Gastrocnemius medialis (tissue), 4 donors: ENCODE measurements around the gene MYRF. TPM values are rescaled to one million over a fixed set of nuclear protein-coding genes. Genes with fewer than 3 reads are reported as not detected.

ENCODE experiments used
- ATAC-seq, 2 donors: fragments of 150-250 bp; one replicate each; pipeline ENCODE4 v1.9.1; 2016
- DNase-seq, 2 donors: peaks; one replicate each; pipeline ENCODE4 v3.0.0-alpha.2; 2019
- H3K27ac ChIP-seq, 4 donors: fragments of 200-600 bp; sonication (generic); 1 replicate in 1 of 4; 2 replicates in 3 of 4; pipeline ENCODE4 v1.5.1; 2016 to 2018; ENCODE audit warnings: mild to moderate bottlenecking in 2 of 4, moderate library complexity in 1 of 4
- H3K27me3 ChIP-seq, 3 donors: fragments of 200-600 bp; sonication (generic) in 2 of 3; 1 replicate in 1 of 3; 2 replicates in 2 of 3; pipeline versions ENCODE4 v1.5.1 to v1.6.0; 2016 to 2019; ENCODE audit warnings: mild to moderate bottlenecking in 1 of 3, moderate library complexity in 1 of 3
- H3K36me3 ChIP-seq, 2 donors: fragments of 200-600 bp; sonication (generic) in 1 of 2; one replicate each; pipeline ENCODE4 v1.5.1; 2017 to 2018
- H3K4me1 ChIP-seq, 2 donors: fragments of 200-600 bp; sonication (generic) in 1 of 2; one replicate each; pipeline ENCODE4 v1.5.1; 2016 to 2017; ENCODE audit warnings: mild to moderate bottlenecking in 2 of 2
- H3K4me3 ChIP-seq, 4 donors: fragments of 200-600 bp; sonication (generic) in 3 of 4; 1 replicate in 1 of 4; 2 replicates in 3 of 4; pipeline ENCODE4 v1.5.1; 2016 to 2019; ENCODE audit warnings: mild to moderate bottlenecking in 2 of 4
- H3K9me3 ChIP-seq, 3 donors: fragments of 200-600 bp; sonication (generic) in 2 of 3; 1 replicate in 1 of 3; 2 replicates in 2 of 3; pipeline ENCODE4 v1.5.1; 2016 to 2019
- CTCF ChIP-seq, 5 experiments: fragments of 450-650 bp in 3 of 5; fragments of 200-600 bp in 2 of 5; sonication (generic) in 2 of 5; IDR thresholded peaks in 4 of 5; conservative IDR thresholded peaks in 1 of 5; 1 replicate in 4 of 5; 2 replicates in 1 of 5; pipeline ENCODE4 v1.5.1; 2016 to 2019; ENCODE audit warnings: antibody characterized with exemption in 5 of 5, mild to moderate bottlenecking in 3 of 5, moderate library complexity in 3 of 5
- POLR2A ChIP-seq, 2 donors: fragments of 450-650 bp; IDR thresholded peaks; one replicate each; pipeline ENCODE4 v1.6.1; 2017; ENCODE audit warnings: antibody characterized with exemption in 2 of 2, mild to moderate bottlenecking in 2 of 2, moderate library complexity in 2 of 2
- in situ Hi-C, 4 donors: fragments of 200-750 bp; cut with MboI; loops; one replicate each; pipeline versions ENCODE4 v1.15.0 to v1.8.0; 2017; ENCODE audit warnings: low sequenced_read_pairs in 4 of 4
- intact Hi-C: fragments of 100-400 bp; cut with DNase I; formaldehyde crosslinking; loops from one replicate; pipeline ENCODE4 v1.15.1; 2023; ENCODE audit warnings: low total_unique reads
- total RNA-seq, 4 donors: library from RNA; depleted of rRNA; stranded (reverse); fragments of >200 nt; gene quantifications; one replicate each; pipeline versions ENCODE4 v1.1.0 to v1.2.3, GENCODE V29; 2016

Gene MYRF
- total RNA-seq, 4 donors from 2014 or later = 0.07 TPM; not detected in 3

DNA sequence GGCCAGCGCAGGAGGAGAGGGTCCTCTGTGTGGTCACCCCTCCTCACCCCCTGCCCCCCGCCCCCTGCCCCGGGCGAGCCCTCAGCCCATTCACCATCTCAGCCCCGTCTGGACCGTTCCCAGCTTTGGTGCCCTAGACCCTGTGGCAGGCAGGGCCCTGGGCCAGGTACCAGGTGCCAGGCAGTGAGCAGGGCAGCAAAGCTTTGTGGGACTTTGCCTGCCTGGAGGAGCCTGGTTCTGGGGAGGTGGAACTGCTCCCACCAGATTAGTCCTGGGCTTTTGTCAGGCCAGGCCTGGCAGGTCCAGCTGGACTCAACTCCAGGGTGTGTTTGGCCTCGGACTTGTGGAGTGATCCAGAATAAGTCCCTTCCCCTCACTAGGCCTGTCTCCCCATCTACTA lies 13.7 kb upstream of the MYRF start:
- no peak for ATAC-seq
- H3K9me3 ChIP-seq = no peaks in the 10 kb centered on the region
- DNase-seq = no peak
- TF ChIP-seq POLR2A (IDR thresholded peaks at IDR 0.05) (no peak), CTCF (IDR thresholded peaks at IDR 0.05 in 4 of 5, conservative IDR thresholded peaks at IDR 0.05 in 1 of 5) (no peak)
- no peak overlapping the region for H3K4me3 ChIP-seq
- H3K27me3 ChIP-seq = no peaks in the 10 kb centered on the region
- intact Hi-C loops = no loop called here
- in situ Hi-C loops = loop anchor here in 1 of 4 donors (10.0 kb wide), 1 partner anchor 64 kb away; no protein-coding TSS in a partner anchor
- H3K4me1 ChIP-seq = no peaks in the 10 kb centered on the region
- H3K27ac ChIP-seq = no peak overlapping the region
- H3K36me3 ChIP-seq = peaks cover 0 to 5% of the 10 kb centered on the region in 2 donors

GRCh38 chr11:61739413-61739812 lies 13.0 kb upstream of the MYRF start:
- Histone ChIP-seq H3K27ac (no peak overlapping the region), H3K36me3 (peaks cover 0 to 5% of the 10 kb centered on the region in 2 donors)

GRCh38 chr11:61739966-61740365 lies 12.5 kb upstream of the MYRF start:
- ATAC-seq (no peak), DNase-seq (no peak)
- no peaks in the 10 kb centered on the region for H3K4me1 ChIP-seq
- H3K27ac ChIP-seq = no peak overlapping the region
- in situ Hi-C loops = loop anchor here in 1 of 4 donors (10.0 kb wide), 1 partner anchor 65 kb away; no protein-coding TSS in a partner anchor
- H3K36me3 ChIP-seq = peaks cover 0 to 5% of the 10 kb centered on the region in 2 donors
- no peaks in the 10 kb centered on the region for H3K27me3 ChIP-seq
- no peaks in the 10 kb centered on the region for H3K9me3 ChIP-seq
- H3K4me3 ChIP-seq = no peak overlapping the region
- TF ChIP-seq CTCF (IDR thresholded peaks at IDR 0.05 in 4 of 5, conservative IDR thresholded peaks at IDR 0.05 in 1 of 5) = no peak
- TF ChIP-seq POLR2A (IDR thresholded peaks at IDR 0.05) = no peak
- intact Hi-C loops = no loop called here

More at GRCh38 chr11:61739413-61739812, 13.0 kb upstream of the MYRF start:
- ATAC-seq = no peak
- Histone ChIP-seq H3K9me3 (no peaks in the 10 kb centered on the region), H3K4me3 (no peak overlapping the region), H3K27me3 (no peaks in the 10 kb centered on the region), H3K4me1 (no peaks in the 10 kb centered on the region)
- in situ Hi-C loops = loop anchor here in 1 of 4 donors (10.0 kb wide), 1 partner anchor 65 kb away; no protein-coding TSS in a partner anchor
- TF ChIP-seq POLR2A (IDR thresholded peaks at IDR 0.05) (no peak), CTCF (IDR thresholded peaks at IDR 0.05 in 4 of 5, conservative IDR thresholded peaks at IDR 0.05 in 1 of 5) (no peak)
- no peak for DNase-seq
- intact Hi-C loops = no loop called here

- H3K4me1 ChIP-seq = no peaks in the 10 kb centered on the region
- no peaks in the 10 kb centered on the region for H3K9me3 ChIP-seq
- H3K27me3 ChIP-seq = no peaks in the 10 kb centered on the region
- in situ Hi-C loops (no loop called here), intact Hi-C loops (no loop called here)
- H3K4me3 ChIP-seq = no peak overlapping the region
- no peak overlapping the region for H3K27ac ChIP-seq
- H3K36me3 ChIP-seq = no peaks in the 10 kb centered on the region
- DNase-seq (no peak), ATAC-seq (no peak)
- TF ChIP-seq CTCF (IDR thresholded peaks at IDR 0.05 in 4 of 5, conservative IDR thresholded peaks at IDR 0.05 in 1 of 5) = no peak
- TF ChIP-seq POLR2A (IDR thresholded peaks at IDR 0.05) = no peak
Observed at GRCh38 chr11:61742391-61742790, 10.0 kb upstream of the MYRF start.
